Activated T-cell treated with anti-CD3 and anti-CD28 coated beads, Interleukin-2, amount 50 U/mL, for 24 hours (primary cell): ENCODE data around the gene SDR42E1.
A peak's percentile ranks its signal among the peaks of the same experiment; 100 is the strongest.

Source experiments
- DNase-seq: peaks from one replicate; pipeline ENCODE4 v3.0.0-alpha.2; 2020
- H3K27ac Mint-ChIP-seq: 2 replicates; pipeline ENCODE4 v1.8.0; 2020; ENCODE audit warnings: mild to moderate bottlenecking, mixed read lengths
- H3K27me3 Mint-ChIP-seq: 2 replicates; pipeline ENCODE4 v1.8.0; 2020; ENCODE audit warnings: mixed read lengths
- H3K36me3 Mint-ChIP-seq: 2 replicates; pipeline ENCODE4 v1.8.0; 2020; ENCODE audit warnings: low read depth, mixed read lengths
- H3K4me1 Mint-ChIP-seq: 2 replicates; pipeline ENCODE4 v1.8.0; 2020; ENCODE audit warnings: low read depth, mixed read lengths
- H3K4me3 Mint-ChIP-seq: 2 replicates; pipeline ENCODE4 v1.8.0; 2020; ENCODE audit warnings: mild to moderate bottlenecking, moderate library complexity, mixed read lengths
- H3K9me3 Mint-ChIP-seq: 2 replicates; pipeline ENCODE4 v1.8.0; 2020; ENCODE audit warnings: mixed read lengths

The SDR42E1 gene

DNA sequence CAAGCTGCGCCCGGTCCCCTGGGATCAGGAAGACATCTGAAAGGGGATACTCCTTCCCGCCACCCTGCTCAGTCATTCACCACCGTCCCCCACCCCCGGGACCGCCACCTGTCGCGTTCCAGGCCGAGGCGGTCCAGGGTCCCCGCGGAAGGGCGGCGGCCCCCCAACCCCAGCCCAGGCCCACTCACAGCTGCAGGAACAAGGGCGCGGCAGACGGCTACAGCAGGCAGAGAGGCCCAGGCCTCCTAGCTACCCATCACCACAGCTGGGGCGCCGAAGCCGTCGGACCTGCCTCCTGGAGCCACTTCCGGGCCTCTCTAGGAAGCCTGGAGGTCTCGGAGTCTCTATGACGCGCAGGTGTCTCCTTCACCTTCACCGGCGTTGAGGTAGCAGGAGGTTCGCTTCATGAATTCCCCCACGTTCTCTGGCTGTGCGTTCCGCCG is at the start of gene SDR42E1:
Gene SDR42E1, minus strand, starts transcription at position 272 of the 443 bp plus-strand sequence. CDS start 10,612 bp downstream, outside the sequence.
- Mint-ChIP-seq H3K36me3 (peaks cover 43% of the 10 kb centered on the region), H3K27ac (peak within 1 kb of the TSS; percentile 90), H3K27me3 (peaks cover 23% of the 10 kb centered on the region), H3K4me3 (peak within 1 kb of the TSS; percentile 84), H3K4me1 (peaks cover 32% of the 10 kb centered on the region), H3K9me3 (peaks cover 28% of the 10 kb centered on the region)
- DNase-seq: peak; percentile 78

GRCh38 chr16:82059983-82060421 is 48.7 kb upstream of the SDR42E1 start:
- no peak overlapping the region for H3K27ac Mint-ChIP-seq
- no peak overlapping the region for H3K4me3 Mint-ChIP-seq
- no peaks in the 10 kb centered on the region for H3K36me3 Mint-ChIP-seq
- DNase-seq: no peak
- H3K9me3 Mint-ChIP-seq: no peaks in the 10 kb centered on the region
- peaks cover 2% of the 10 kb centered on the region for H3K4me1 Mint-ChIP-seq
- H3K27me3 Mint-ChIP-seq: peaks cover 25% of the 10 kb centered on the region

DNA sequence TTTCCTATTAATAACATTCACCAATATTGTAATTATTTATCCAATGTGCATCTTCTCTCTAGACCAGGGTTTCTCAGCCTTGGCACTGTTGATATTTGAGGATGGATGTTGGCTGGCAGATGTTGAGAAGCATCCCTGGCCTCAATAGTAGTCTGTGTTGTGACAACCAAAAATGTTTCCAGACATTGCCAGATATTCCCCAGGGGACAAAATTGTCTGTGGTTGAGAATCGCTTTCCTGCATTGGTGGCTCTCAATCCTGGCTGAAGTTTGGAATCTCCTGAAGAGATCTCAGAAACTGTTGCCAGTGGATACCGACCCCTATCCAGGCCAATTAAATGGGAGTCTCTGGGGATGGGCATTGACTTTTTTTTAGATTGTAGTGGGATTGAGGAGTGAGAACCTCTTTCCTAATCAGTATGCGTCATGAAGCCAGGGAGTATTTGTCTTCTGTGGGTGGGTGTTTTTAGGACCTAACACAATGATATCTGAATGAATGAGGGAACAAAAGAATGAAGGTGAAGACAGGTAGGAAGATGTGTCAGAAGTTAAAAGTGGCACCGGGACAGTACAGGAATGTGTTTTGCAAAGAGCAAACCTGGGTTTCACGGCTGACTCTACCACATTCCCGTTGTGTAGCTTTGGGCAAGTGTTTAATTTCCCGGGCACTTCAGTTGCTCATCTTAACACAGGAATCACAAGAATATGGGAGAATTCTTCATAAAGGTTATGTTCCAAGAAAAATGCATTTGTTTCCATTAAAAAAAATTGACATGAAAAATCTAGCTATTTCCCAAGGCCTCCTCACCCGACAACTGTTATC is 48.1 kb upstream of the SDR42E1 start:
- no peak for DNase-seq
- Mint-ChIP-seq H3K27ac (no peak overlapping the region), H3K36me3 (no peaks in the 10 kb centered on the region), H3K9me3 (no peaks in the 10 kb centered on the region), H3K27me3 (peaks cover 26% of the 10 kb centered on the region), H3K4me1 (peaks cover 2% of the 10 kb centered on the region), H3K4me3 (no peak overlapping the region)

DNA sequence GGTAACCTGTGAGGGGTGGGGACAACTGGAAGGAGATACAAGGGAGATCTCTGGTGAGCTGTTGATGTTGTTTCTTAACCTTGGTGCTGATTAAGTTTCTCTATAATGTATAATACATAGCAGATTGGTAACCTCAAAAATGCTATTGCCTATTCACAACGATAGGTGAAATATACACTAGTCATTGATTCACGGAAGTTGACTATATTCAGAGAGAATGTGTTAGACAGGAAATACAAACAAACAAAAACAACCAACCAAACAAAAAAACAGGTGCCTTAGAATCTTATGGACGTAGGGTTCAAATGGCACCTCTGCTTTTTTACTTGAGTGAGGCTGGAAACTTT is 45.3 kb upstream of the SDR42E1 start:
- Mint-ChIP-seq H3K4me3 (no peak overlapping the region), H3K27ac (no peak overlapping the region), H3K36me3 (no peaks in the 10 kb centered on the region), H3K27me3 (peaks cover 26% of the 10 kb centered on the region), H3K4me1 (no peaks in the 10 kb centered on the region), H3K9me3 (no peaks in the 10 kb centered on the region)
- DNase-seq: no peak

GRCh38 chr16:82055728-82056549 is 44.7 kb upstream of the SDR42E1 start:
- Mint-ChIP-seq H3K4me3 (no peak overlapping the region), H3K36me3 (no peaks in the 10 kb centered on the region)

GRCh38 chr16:82055117-82055516 is 43.8 kb upstream of the SDR42E1 start:
- no peak overlapping the region for H3K4me3 Mint-ChIP-seq
- no peaks in the 10 kb centered on the region for H3K36me3 Mint-ChIP-seq
- H3K9me3 Mint-ChIP-seq: no peaks in the 10 kb centered on the region
- no peak for DNase-seq
- H3K27ac Mint-ChIP-seq: no peak overlapping the region
- no peaks in the 10 kb centered on the region for H3K4me1 Mint-ChIP-seq
- H3K27me3 Mint-ChIP-seq: peaks cover 23% of the 10 kb centered on the region

More at GRCh38 chr16:82055728-82056549, 44.7 kb upstream of the SDR42E1 start:
- no peak for DNase-seq
- no peaks in the 10 kb centered on the region for H3K4me1 Mint-ChIP-seq
- H3K27ac Mint-ChIP-seq: no peak overlapping the region
- no peaks in the 10 kb centered on the region for H3K9me3 Mint-ChIP-seq
- H3K27me3 Mint-ChIP-seq: peaks cover 29% of the 10 kb centered on the region

- H3K4me1 Mint-ChIP-seq: no peaks in the 10 kb centered on the region
- H3K4me3 Mint-ChIP-seq: no peak overlapping the region
- H3K36me3 Mint-ChIP-seq: no peaks in the 10 kb centered on the region
- peaks cover 27% of the 10 kb centered on the region for H3K27me3 Mint-ChIP-seq
- H3K27ac Mint-ChIP-seq: no peak overlapping the region
- H3K9me3 Mint-ChIP-seq: no peaks in the 10 kb centered on the region
- no peak for DNase-seq
These were observed 40.4 kb upstream of the SDR42E1 start for GRCh38 chr16:82051656-82052055.

DNA sequence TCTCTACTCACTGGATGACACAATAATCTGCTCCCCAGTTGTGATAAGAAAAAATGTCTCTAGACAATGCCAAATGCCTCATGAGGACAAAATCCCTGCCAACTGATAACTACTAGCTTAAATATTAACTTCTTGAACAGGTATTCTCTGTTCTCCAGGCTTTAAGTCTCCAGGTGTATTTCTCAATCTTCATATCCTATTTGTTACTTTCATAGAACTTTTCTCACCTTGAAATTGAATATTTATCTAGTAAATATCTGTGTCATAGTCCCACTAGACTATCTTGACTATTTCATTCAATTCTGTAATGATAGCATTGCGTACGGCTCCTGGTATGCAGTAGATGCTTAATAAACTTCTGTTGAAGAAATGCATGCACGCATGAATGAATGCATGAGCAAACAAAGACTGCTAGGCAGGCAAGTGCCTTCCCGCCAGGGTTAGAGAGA is 39.7 kb upstream of the SDR42E1 start:
- no peaks in the 10 kb centered on the region for H3K36me3 Mint-ChIP-seq
- H3K27ac Mint-ChIP-seq: no peak overlapping the region
- H3K9me3 Mint-ChIP-seq: no peaks in the 10 kb centered on the region
- no peak overlapping the region for H3K4me3 Mint-ChIP-seq
- H3K4me1 Mint-ChIP-seq: no peaks in the 10 kb centered on the region
- DNase-seq: no peak
- H3K27me3 Mint-ChIP-seq: peaks cover 30% of the 10 kb centered on the region

DNA sequence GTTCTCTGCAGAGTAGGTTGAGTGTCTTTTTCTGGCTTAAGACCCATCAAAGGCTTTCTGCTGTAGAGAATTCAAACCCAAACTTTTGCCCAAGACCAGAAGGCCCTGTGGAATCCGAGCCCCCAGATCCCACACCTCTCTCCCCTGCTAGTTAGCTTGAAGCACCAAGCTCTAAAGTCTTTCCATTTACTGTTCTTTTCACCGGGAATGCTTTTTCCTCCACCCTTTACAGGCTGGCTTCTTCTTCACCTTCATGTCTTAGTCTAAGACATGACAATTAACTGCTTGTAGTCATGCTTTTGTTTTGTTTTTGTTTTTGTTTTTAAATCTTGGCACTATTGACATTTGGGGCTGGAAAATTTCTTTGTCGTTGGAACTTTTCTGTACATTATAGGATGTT is 39.2 kb upstream of the SDR42E1 start:
- Mint-ChIP-seq H3K9me3 (no peaks in the 10 kb centered on the region), H3K27me3 (peaks cover 32% of the 10 kb centered on the region), H3K36me3 (no peaks in the 10 kb centered on the region), H3K27ac (no peak overlapping the region), H3K4me3 (no peak overlapping the region), H3K4me1 (no peaks in the 10 kb centered on the region)
- no peak for DNase-seq

GRCh38 chr16:82049484-82049883 is 38.2 kb upstream of the SDR42E1 start:
- no peaks in the 10 kb centered on the region for H3K4me1 Mint-ChIP-seq
- H3K27me3 Mint-ChIP-seq: peaks cover 30% of the 10 kb centered on the region
- no peak overlapping the region for H3K4me3 Mint-ChIP-seq
- H3K9me3 Mint-ChIP-seq: no peaks in the 10 kb centered on the region
- no peak overlapping the region for H3K27ac Mint-ChIP-seq
- H3K36me3 Mint-ChIP-seq: no peaks in the 10 kb centered on the region
- no peak for DNase-seq

- no peak overlapping the region for H3K27ac Mint-ChIP-seq
- DNase-seq: no peak
- H3K9me3 Mint-ChIP-seq: no peaks in the 10 kb centered on the region
- no peaks in the 10 kb centered on the region for H3K36me3 Mint-ChIP-seq
- no peak overlapping the region for H3K4me3 Mint-ChIP-seq
- H3K4me1 Mint-ChIP-seq: no peaks in the 10 kb centered on the region
- peaks cover 25% of the 10 kb centered on the region for H3K27me3 Mint-ChIP-seq
These were observed 36.5 kb upstream of the SDR42E1 start for GRCh38 chr16:82047787-82048186.

GRCh38 chr16:82047374-82047773 is 36.1 kb upstream of the SDR42E1 start:
- no peaks in the 10 kb centered on the region for H3K36me3 Mint-ChIP-seq
- no peak overlapping the region for H3K4me3 Mint-ChIP-seq
- no peak for DNase-seq
- H3K27me3 Mint-ChIP-seq: peaks cover 25% of the 10 kb centered on the region
- H3K27ac Mint-ChIP-seq: no peak overlapping the region
- no peaks in the 10 kb centered on the region for H3K9me3 Mint-ChIP-seq
- no peaks in the 10 kb centered on the region for H3K4me1 Mint-ChIP-seq

- Mint-ChIP-seq H3K4me3 (no peak overlapping the region), H3K27me3 (peaks cover 25% of the 10 kb centered on the region), H3K4me1 (no peaks in the 10 kb centered on the region), H3K27ac (no peak overlapping the region), H3K36me3 (no peaks in the 10 kb centered on the region), H3K9me3 (no peaks in the 10 kb centered on the region)
- DNase-seq: no peak
These were observed 35.7 kb upstream of the SDR42E1 start for GRCh38 chr16:82046941-82047340.

GRCh38 chr16:82046541-82046940 is 35.3 kb upstream of the SDR42E1 start:
- H3K36me3 Mint-ChIP-seq: no peaks in the 10 kb centered on the region

GRCh38 chr16:82045465-82045864 is 34.2 kb upstream of the SDR42E1 start:
- Mint-ChIP-seq H3K4me3 (no peak overlapping the region), H3K27me3 (peaks cover 23% of the 10 kb centered on the region), H3K36me3 (no peaks in the 10 kb centered on the region), H3K4me1 (no peaks in the 10 kb centered on the region), H3K9me3 (no peaks in the 10 kb centered on the region), H3K27ac (no peak overlapping the region)
- DNase-seq: no peak

More at GRCh38 chr16:82046541-82046940, 35.3 kb upstream of the SDR42E1 start:
- Mint-ChIP-seq H3K4me1 (no peaks in the 10 kb centered on the region), H3K27ac (no peak overlapping the region), H3K9me3 (no peaks in the 10 kb centered on the region), H3K27me3 (peaks cover 25% of the 10 kb centered on the region), H3K4me3 (no peak overlapping the region)
- no peak for DNase-seq
